ENCODE measurements around the gene TCF3. TPM values are rescaled to one million over a fixed set of nuclear protein-coding genes. Genes with fewer than 3 reads are reported as not detected.
A peak's percentile ranks its signal among the peaks of the same experiment; 100 is the strongest.

Gene TCF3
- total and polyA plus RNA-seq, 10 of the 15 experiments (the other 5 are each of a cell fraction or from before 2014, with no cell fraction given), result 6.7 to 282 (median 70.7) TPM

DNA sequence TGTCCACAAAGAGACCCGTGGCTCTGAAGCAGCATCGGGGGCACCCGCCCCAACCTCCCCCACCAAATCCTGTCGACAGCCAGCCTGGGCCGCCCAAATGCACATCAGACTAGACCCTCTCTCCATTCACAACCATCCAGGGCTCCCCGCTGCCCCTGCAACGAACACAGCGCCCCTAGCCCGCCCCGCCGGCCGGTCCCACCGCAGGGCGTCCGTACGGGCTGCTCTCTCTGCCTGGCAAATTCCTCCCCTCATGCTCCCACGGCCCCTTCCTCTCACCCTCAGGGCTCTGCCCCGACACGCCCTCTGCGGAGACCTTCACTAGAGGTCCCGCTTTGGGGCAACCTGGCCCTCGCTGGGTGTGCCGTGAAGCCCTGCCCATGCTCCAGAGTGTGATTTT, 7.1 kb downstream of the TCF3 start:
- Histone ChIP-seq H4K20me1 (ENCODE audit: control insufficient read depth, insufficient read depth) (no peaks in the 10 kb centered on the region; the same call in 1 of the 2 replicates), H3K79me2 (ENCODE audit: control insufficient read depth, insufficient read depth, low read length) (peaks cover 43% of the 10 kb centered on the region), H3K27me3 (replicated peaks in 1 of 2; ENCODE audit: control insufficient read depth in 2 of 2, insufficient read depth in 2 of 2, low read length in 1 of 2) (no peaks in the 10 kb centered on the region), H3K9ac (ENCODE audit: control insufficient read depth, insufficient read depth, low read length) (no peak overlapping the region), H3K9me3 (replicated peaks; ENCODE audit: control insufficient read depth, insufficient read depth, low read length) (no peaks in the 10 kb centered on the region), H2AFZ (ENCODE audit: control insufficient read depth, low read depth, low read length) (no peak overlapping the region), H3K4me2 (ENCODE audit: control insufficient read depth, insufficient read depth) (no peak overlapping the region), H3K27ac (ENCODE audit: control insufficient read depth, insufficient read depth) (no peak overlapping the region), H3K4me3 (no peak overlapping the region), H3K4me1 (ENCODE audit: control insufficient read depth, insufficient read depth, low read length) (peaks cover 25% of the 10 kb centered on the region), H3K36me3 (ENCODE audit: control insufficient read depth in 2 of 2, insufficient read depth in 2 of 2, low read length in 1 of 2) (peaks cover 14 to 26% of the 10 kb centered on the region in 2 experiments)
- TF ChIP-seq POLR2A (IDR thresholded peaks at IDR 0.05; ENCODE audit: low read depth, low read length), result peak; percentile 45; the same call in 1 of the 2 replicates
- no peak for TF ChIP-seq ZBED1 (IDR thresholded peaks at IDR 0.05; ENCODE audit: borderline replicate concordance)
- no peak for TF ChIP-seq TARDBP (IDR thresholded peaks at IDR 0.05; ENCODE audit: borderline replicate concordance)
- FAIRE-seq (no peak), DNase-seq (ENCODE audit: low read depth, low spot score) (no peak), ATAC-seq (no peak)
- intact Hi-C loops (cut with micrococcal nuclease; ENCODE audit: unreplicated experiment), result loop anchor here (5.0 kb wide), 1 partner anchor 38 kb away; the partner anchor contains the start of gene UQCR11
- POLR2A ChIA-PET, result no interaction called here
- 96% methylated on average over 14 of the region's 23 CpGs for WGBS (ENCODE audit: insufficient coverage, insufficient replicate concordance, low lambda C conversion rate, missing lambda C conversion rate)
- RAD21 ChIA-PET (ENCODE audit: unreplicated experiment), result no interaction called here
- SMC1A ChIA-PET (ENCODE audit: uncharacterized antibody, unreplicated experiment), result no interaction called here
- CTCF ChIA-PET, result no interaction called here
- no TSS peak for BruUV-seq (replicated peaks)
- in situ Hi-C loops (cut with MboI), result loop anchor here (5.0 kb wide), 1 partner anchor 38 kb away; the partner anchor contains the start of gene UQCR11

DNA sequence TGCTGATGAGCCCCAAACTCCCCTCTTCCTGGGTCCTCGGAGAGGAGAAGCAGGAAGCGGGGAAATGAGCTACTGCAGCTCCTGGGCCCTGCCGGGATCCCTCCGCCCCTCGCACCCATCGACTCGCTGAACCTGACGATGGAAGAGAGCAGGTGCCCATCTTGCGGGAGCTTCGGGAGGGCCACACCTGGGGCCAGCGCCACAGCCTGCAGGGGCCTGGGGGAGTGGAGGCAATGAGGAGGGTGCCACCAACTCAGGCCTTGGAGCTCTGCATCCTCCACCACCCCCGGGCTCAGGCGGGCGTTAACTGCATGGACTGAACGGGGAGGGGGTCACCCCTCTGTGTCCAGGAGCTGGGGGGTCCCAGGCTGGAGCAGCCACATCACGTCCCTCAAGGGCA, 8.3 kb downstream of the TCF3 start:
- H3K4me1 ChIP-seq (ENCODE audit: control insufficient read depth, insufficient read depth, low read length), result peaks cover 17% of the 10 kb centered on the region
- intact Hi-C loops (cut with micrococcal nuclease; ENCODE audit: unreplicated experiment), result no loop called here
- SMC1A ChIA-PET (ENCODE audit: uncharacterized antibody, unreplicated experiment), result no interaction called here
- POLR2A ChIA-PET, result no interaction called here
- RAD21 ChIA-PET (ENCODE audit: unreplicated experiment), result no interaction called here
- no peak for ATAC-seq
- H3K79me2 ChIP-seq (ENCODE audit: control insufficient read depth, insufficient read depth, low read length), result peaks cover 37% of the 10 kb centered on the region
- CTCF ChIA-PET, result no interaction called here
- H3K9ac ChIP-seq (ENCODE audit: control insufficient read depth, insufficient read depth, low read length), result no peak overlapping the region
- DNase-seq (ENCODE audit: low read depth, low spot score), result no peak
- in situ Hi-C loops (cut with MboI), result no loop called here
- no peak overlapping the region for H3K27ac ChIP-seq (ENCODE audit: control insufficient read depth, insufficient read depth)
- no peak for FAIRE-seq
- H2AFZ ChIP-seq (ENCODE audit: control insufficient read depth, low read depth, low read length), result no peak overlapping the region
- BruUV-seq (replicated peaks), result no TSS peak
- no peak overlapping the region for H3K4me2 ChIP-seq (ENCODE audit: control insufficient read depth, insufficient read depth)
- H3K27me3 ChIP-seq (replicated peaks in 1 of 2; ENCODE audit: control insufficient read depth in 2 of 2, insufficient read depth in 2 of 2, low read length in 1 of 2), result no peaks in the 10 kb centered on the region
- H4K20me1 ChIP-seq (ENCODE audit: control insufficient read depth, insufficient read depth), result peaks cover 2% of the 10 kb centered on the region; the same call in 1 of the 2 replicates
- H3K9me3 ChIP-seq (replicated peaks; ENCODE audit: control insufficient read depth, insufficient read depth, low read length), result no peaks in the 10 kb centered on the region
- H3K36me3 ChIP-seq (ENCODE audit: control insufficient read depth in 2 of 2, insufficient read depth in 2 of 2, low read length in 1 of 2), result peaks cover 22 to 24% of the 10 kb centered on the region in 2 experiments
- H3K4me3 ChIP-seq, result no peak overlapping the region
- WGBS (ENCODE audit: insufficient coverage, insufficient replicate concordance, low lambda C conversion rate, missing lambda C conversion rate), result 92% methylated on average over 16 of the region's 16 CpGs
- TF ChIP-seq RAD51 (IDR thresholded peaks at IDR 0.05) (no peak), MXI1 (IDR thresholded peaks at IDR 0.05; ENCODE audit: low read depth, low read length) (no peak), CHD4 (IDR thresholded peaks at IDR 0.05) (no peak), ZNF207 (IDR thresholded peaks at IDR 0.05; ENCODE audit: borderline replicate concordance) (no peak), ETV6 (conservative IDR thresholded peaks at IDR 0.05 in 1 of 2, IDR thresholded peaks at IDR 0.05 in 1 of 2; ENCODE audit: borderline replicate concordance in 1 of 2, low read depth in 1 of 2) (no peak), ZNF24 (IDR thresholded peaks at IDR 0.05) (no peak), ZBTB33 (IDR thresholded peaks at IDR 0.05) (no peak), ZBED1 (IDR thresholded peaks at IDR 0.05; ENCODE audit: borderline replicate concordance) (no peak), TCF7 (IDR thresholded peaks at IDR 0.05; ENCODE audit: borderline replicate concordance) (no peak), MYB (IDR thresholded peaks at IDR 0.05; ENCODE audit: borderline replicate concordance, low read depth, low read length) (no peak), EGR1 (IDR thresholded peaks at IDR 0.05; ENCODE audit: borderline replicate concordance in 1 of 2, low read depth in 2 of 2, low read length in 2 of 2) (no peak), HCFC1 (IDR thresholded peaks at IDR 0.05; ENCODE audit: low read length) (no peak)
- TF ChIP-seq, protein P1, sequence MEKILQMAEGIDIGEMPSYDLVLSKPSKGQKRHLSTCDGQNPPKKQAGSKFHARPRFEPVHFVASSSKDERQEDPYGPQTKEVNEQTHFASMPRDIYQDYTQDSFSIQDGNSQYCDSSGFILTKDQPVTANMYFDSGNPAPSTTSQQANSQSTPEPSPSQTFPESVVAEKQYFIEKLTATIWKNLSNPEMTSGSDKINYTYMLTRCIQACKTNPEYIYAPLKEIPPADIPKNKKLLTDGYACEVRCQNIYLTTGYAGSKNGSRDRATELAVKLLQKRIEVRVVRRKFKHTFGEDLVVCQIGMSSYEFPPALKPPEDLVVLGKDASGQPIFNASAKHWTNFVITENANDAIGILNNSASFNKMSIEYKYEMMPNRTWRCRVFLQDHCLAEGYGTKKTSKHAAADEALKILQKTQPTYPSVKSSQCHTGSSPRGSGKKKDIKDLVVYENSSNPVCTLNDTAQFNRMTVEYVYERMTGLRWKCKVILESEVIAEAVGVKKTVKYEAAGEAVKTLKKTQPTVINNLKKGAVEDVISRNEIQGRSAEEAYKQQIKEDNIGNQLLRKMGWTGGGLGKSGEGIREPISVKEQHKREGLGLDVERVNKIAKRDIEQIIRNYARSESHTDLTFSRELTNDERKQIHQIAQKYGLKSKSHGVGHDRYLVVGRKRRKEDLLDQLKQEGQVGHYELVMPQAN (conservative IDR thresholded peaks at IDR 0.05), result no peak

Measured in GM12878 (cell line).